DOHH2 (cell line): ENCODE data around the gene SOX12.

Source experiments
- H3F3A ChIP-seq: fragments of 200-600 bp; sonication (generic), shearing (Covaris generic); 2 replicates; pipeline ENCODE4 v1.6.0; 2016; ENCODE audit warnings: antibody characterized with exemption, mild to moderate bottlenecking; ENCODE audit not compliant: control insufficient read depth, insufficient read depth
- H3K27ac ChIP-seq: fragments of 200-600 bp; sonication (generic); 2 replicates; pipeline ENCODE4 v1.5.1; 2014; ENCODE audit warnings: low read depth, mild to moderate bottlenecking, low read length, moderate library complexity
- H3K27me3 ChIP-seq: fragments of 200-600 bp; sonication (generic); 2 replicates; pipeline ENCODE4 v1.6.1; 2014; ENCODE audit warnings: mild to moderate bottlenecking, low read length, mixed read lengths; ENCODE audit not compliant: control insufficient read depth
- H3K36me3 ChIP-seq: fragments of 200-600 bp; sonication (generic); 2 replicates; pipeline ENCODE4 v1.6.1; 2014; ENCODE audit warnings: mild to moderate bottlenecking, low read length, moderate library complexity, mixed read lengths; ENCODE audit not compliant: control insufficient read depth
- H3K4me1 ChIP-seq: fragments of 200-600 bp; sonication (generic); 2 replicates; pipeline ENCODE4 v1.6.1; 2014; ENCODE audit warnings: mild to moderate bottlenecking, low read length, mixed read lengths; ENCODE audit not compliant: control insufficient read depth
- H3K4me2 ChIP-seq: fragments of 200-600 bp; sonication (generic); 2 replicates; pipeline ENCODE4 v1.6.0; 2014; ENCODE audit warnings: mild to moderate bottlenecking, low read length, moderate library complexity
- H3K4me3 ChIP-seq: fragments of 200-600 bp; sonication (generic); 2 replicates; pipeline ENCODE4 v1.5.1; 2014; ENCODE audit warnings: mild to moderate bottlenecking, low read length, mixed read lengths
- H3K79me2 ChIP-seq: fragments of 200-600 bp; sonication (generic); 2 replicates; pipeline ENCODE4 v1.6.1; 2014; ENCODE audit warnings: mild to moderate bottlenecking, low read length, mixed read lengths; ENCODE audit not compliant: control insufficient read depth
- H3K9me2 ChIP-seq: fragments of 200-600 bp; sonication (generic); replicated peaks from 2 replicates; pipeline ENCODE4 v1.6.1; 2014; ENCODE audit warnings: mild to moderate bottlenecking, low read length, mixed read lengths; ENCODE audit not compliant: control insufficient read depth
- H3K9me3 ChIP-seq: fragments of 200-600 bp; sonication (generic); 2 replicates; pipeline ENCODE4 v1.6.1; 2014; ENCODE audit warnings: antibody characterized with exemption, low read length, mixed read lengths; ENCODE audit not compliant: control insufficient read depth, insufficient read depth
- H4K20me1 ChIP-seq: fragments of 200-600 bp; sonication (generic); 2 replicates; pipeline ENCODE4 v1.6.0; 2014; ENCODE audit warnings: low read depth, mild to moderate bottlenecking, antibody characterized with exemption, low read length, moderate library complexity; ENCODE audit not compliant: control insufficient read depth, insufficient read depth
- EZH2phosphoT487 ChIP-seq: fragments of 200-600 bp; sonication (generic); IDR thresholded peaks from 2 replicates; pipeline ENCODE4 v1.6.1; 2017; ENCODE audit warnings: borderline replicate concordance, mild to moderate bottlenecking, antibody characterized with exemption, low read length, moderate library complexity, mixed read lengths
- TF ChIP-seq, protein P1 (sequence below): fragments of 200-600 bp; sonication (generic); IDR thresholded peaks from one replicate; pipeline ENCODE4 v1.5.1; 2014; ENCODE audit warnings: antibody characterized with exemption, mild to moderate bottlenecking, low read depth, low read length; ENCODE audit not compliant: poor library complexity, severe bottlenecking

SOX12 gene

DNA sequence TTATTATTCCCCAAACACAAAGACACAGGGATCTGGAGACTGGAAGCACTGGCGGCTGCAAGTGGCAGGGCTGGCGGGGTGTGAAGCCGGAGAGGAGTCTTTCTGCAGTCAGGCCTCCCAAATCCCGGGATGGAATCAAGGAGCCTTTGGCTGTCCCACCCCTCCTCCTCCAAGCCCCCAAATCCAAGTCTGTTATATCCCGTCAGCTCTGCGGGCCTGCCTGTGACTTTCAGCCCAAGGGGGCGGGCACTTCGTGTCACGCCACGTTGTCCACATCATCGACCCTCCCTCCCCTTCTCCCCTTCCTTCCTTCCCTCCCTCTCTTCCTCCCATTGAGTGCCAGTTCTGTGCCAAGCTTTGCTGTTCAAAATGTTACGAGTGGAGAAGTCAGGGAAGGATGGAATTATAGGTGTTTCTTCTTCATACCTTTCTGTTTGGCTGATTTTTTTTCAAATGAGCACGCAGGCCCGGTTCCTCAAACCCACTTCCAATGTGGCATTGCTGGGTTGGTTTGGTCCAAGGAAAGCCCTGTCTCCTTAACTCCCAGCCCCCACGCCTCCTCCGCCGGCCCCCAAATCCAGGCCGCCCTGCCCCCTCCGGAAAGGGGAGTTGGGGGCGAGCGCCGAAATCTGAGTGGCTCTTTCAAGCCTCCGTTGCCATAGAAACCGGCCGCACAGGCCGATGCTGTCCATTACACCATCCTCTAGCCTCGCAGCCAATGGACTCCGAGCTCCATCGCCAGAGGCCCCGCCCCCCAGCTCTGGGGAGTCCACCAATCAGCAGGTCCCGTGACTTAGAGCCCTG is 15.3 kb upstream of the SOX12 start:
- Histone ChIP-seq H3K79me2 (no peaks in the 10 kb centered on the region), H3K36me3 (no peaks in the 10 kb centered on the region), H3K27me3 (no peaks in the 10 kb centered on the region), H3F3A (no peaks in the 10 kb centered on the region), H3K4me3 (peak overlapping the region; percentile 47), H3K9me3 (no peaks in the 10 kb centered on the region), H3K27ac (no peak overlapping the region), H3K4me1 (peaks cover 20% of the 10 kb centered on the region), H3K9me2 (no peaks in the 10 kb centered on the region), H3K4me2 (peak overlapping the region; percentile 46), H4K20me1 (no peaks in the 10 kb centered on the region)
- TF ChIP-seq, protein P1, sequence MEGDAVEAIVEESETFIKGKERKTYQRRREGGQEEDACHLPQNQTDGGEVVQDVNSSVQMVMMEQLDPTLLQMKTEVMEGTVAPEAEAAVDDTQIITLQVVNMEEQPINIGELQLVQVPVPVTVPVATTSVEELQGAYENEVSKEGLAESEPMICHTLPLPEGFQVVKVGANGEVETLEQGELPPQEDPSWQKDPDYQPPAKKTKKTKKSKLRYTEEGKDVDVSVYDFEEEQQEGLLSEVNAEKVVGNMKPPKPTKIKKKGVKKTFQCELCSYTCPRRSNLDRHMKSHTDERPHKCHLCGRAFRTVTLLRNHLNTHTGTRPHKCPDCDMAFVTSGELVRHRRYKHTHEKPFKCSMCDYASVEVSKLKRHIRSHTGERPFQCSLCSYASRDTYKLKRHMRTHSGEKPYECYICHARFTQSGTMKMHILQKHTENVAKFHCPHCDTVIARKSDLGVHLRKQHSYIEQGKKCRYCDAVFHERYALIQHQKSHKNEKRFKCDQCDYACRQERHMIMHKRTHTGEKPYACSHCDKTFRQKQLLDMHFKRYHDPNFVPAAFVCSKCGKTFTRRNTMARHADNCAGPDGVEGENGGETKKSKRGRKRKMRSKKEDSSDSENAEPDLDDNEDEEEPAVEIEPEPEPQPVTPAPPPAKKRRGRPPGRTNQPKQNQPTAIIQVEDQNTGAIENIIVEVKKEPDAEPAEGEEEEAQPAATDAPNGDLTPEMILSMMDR: no peak
- no peak for TF ChIP-seq EZH2phosphoT487

DNA sequence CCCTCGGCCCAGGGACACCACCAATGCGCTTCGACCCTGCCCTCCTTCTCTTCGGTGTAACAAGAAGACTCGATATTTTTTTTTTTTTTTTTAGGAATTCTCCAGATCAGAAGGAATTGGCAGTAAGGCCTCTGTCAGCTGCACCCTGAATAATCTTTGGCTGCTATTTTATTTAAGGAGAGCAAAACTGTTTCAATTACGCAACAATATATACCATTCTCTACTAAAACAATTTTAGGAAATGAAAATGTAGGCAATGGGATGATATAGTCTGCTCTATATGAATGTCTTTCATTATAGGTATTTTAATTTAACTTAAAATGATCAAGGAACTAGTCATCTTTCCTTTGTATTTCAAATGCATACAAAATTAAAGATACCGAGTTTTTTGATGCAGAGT is 14.7 kb upstream of the SOX12 start:
- no peaks in the 10 kb centered on the region for H3K9me3 ChIP-seq
- TF ChIP-seq, protein P1: no peak
- no peak for TF ChIP-seq EZH2phosphoT487
- no peaks in the 10 kb centered on the region for H4K20me1 ChIP-seq
- peak overlapping the region; percentile 46 for H3K4me2 ChIP-seq
- peaks cover 20% of the 10 kb centered on the region for H3K4me1 ChIP-seq
- no peaks in the 10 kb centered on the region for H3K36me3 ChIP-seq
- no peak overlapping the region for H3K27ac ChIP-seq
- H3K4me3 ChIP-seq: peak overlapping the region; percentile 40
- H3K79me2 ChIP-seq: no peaks in the 10 kb centered on the region
- H3K27me3 ChIP-seq: no peaks in the 10 kb centered on the region
- no peaks in the 10 kb centered on the region for H3F3A ChIP-seq
- no peaks in the 10 kb centered on the region for H3K9me2 ChIP-seq

DNA sequence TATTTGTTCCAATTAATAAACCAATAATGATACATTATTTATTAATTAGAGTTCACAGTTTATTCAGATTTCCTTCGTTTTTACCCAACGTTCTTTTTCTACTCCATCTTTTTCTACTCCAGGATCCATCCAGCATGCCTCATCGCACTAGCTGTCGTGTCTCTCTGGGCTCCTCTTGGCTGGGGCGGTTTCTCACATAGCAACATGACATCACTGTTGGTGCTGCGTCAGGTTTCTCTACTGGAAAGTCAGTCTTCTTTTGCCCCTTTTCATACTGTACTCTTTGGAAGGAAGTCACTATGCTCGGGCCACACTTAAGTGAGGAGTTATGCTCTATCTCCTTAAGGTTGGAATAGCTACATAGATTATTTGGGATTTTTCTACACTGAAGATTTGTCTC is 13.7 kb upstream of the SOX12 start:
- Histone ChIP-seq H3K4me1 (peaks cover 20% of the 10 kb centered on the region), H3K4me2 (no peak overlapping the region), H3K9me2 (no peaks in the 10 kb centered on the region), H3K36me3 (no peaks in the 10 kb centered on the region), H3K79me2 (no peaks in the 10 kb centered on the region), H3K27me3 (no peaks in the 10 kb centered on the region), H4K20me1 (no peaks in the 10 kb centered on the region), H3K4me3 (no peak overlapping the region), H3K9me3 (no peaks in the 10 kb centered on the region), H3F3A (no peaks in the 10 kb centered on the region), H3K27ac (no peak overlapping the region)
- TF ChIP-seq, protein P1: no peak
